Bronchial epithelial cell (primary cell): ENCODE results near the gene NFATC4. TPM values are rescaled to one million over a fixed set of nuclear protein-coding genes. Genes with fewer than 3 reads are reported as not detected.

Experiments
- DNase-seq: peaks from one replicate; pipeline ENCODE4 v3.0.0-alpha.2; 2010; ENCODE audit warnings: low read depth
- FAIRE-seq: peaks from 2 replicates; lab custom pipeline; 2011; peaks lifted over from hg19 to GRCh38; lab: Jason Lieb, UNC
- H3K27me3 ChIP-seq: 2 replicates; pipeline ENCODE4 v1.5.1; 2011; ENCODE audit warnings: low read length; ENCODE audit not compliant: control insufficient read depth, insufficient read depth
- H3K36me3 ChIP-seq: 2 replicates; pipeline ENCODE4 v1.5.1; 2011; ENCODE audit warnings: low read length; ENCODE audit not compliant: control insufficient read depth, insufficient read depth
- H3K4me3 ChIP-seq: 2 replicates; pipeline ENCODE4 v1.5.1; 2011; ENCODE audit warnings: mild to moderate bottlenecking, low read depth, low read length, control low read depth
- CTCF ChIP-seq: IDR thresholded peaks from 2 replicates; pipeline ENCODE4 v1.5.1; 2011; ENCODE audit warnings: mild to moderate bottlenecking, moderate library complexity, low read length, control low read depth, inconsistent platforms; ENCODE audit not compliant: insufficient read depth, severe bottlenecking
- total RNA-seq: library from RNA; depleted of rRNA; stranded (reverse); fragments of >200 nt; gene quantifications from 2 replicates; pipeline ENCODE4 v1.2.1, GENCODE V29; 2014

Gene NFATC4
- total RNA-seq, 1 donor from 2014 or later = 4.7 TPM

- no peaks in the 10 kb centered on the region for H3K36me3 ChIP-seq
- FAIRE-seq = no peak
- TF ChIP-seq CTCF = no peak
Observed at GRCh38 chr14:24398293-24398652, 30.3 kb downstream of the NFATC4 start.

GRCh38 chr14:24398653-24399446 is 30.9 kb downstream of the NFATC4 start, which contains the start of gene NYNRIN:
NYNRIN (plus strand) TSS chr14:24399003; CDS start chr14:24399247, 244 bp downstream.
- FAIRE-seq (no peak), DNase-seq (no peak)
- no peaks in the 10 kb centered on the region for H3K36me3 ChIP-seq
- no peaks in the 10 kb centered on the region for H3K27me3 ChIP-seq
- TF ChIP-seq CTCF = no peak
- H3K4me3 ChIP-seq = peak within 1 kb of the TSS; percentile 43

More at GRCh38 chr14:24398293-24398652, 30.3 kb downstream of the NFATC4 start:
- no peak for DNase-seq
- no peaks in the 10 kb centered on the region for H3K27me3 ChIP-seq
- H3K4me3 ChIP-seq = peak overlapping the region; percentile 43

GRCh38 chr14:24399447-24399822 is 31.5 kb downstream of the NFATC4 start:
- TF ChIP-seq CTCF = no peak
- no peak for FAIRE-seq
- H3K27me3 ChIP-seq = no peaks in the 10 kb centered on the region

GRCh38 chr14:24399999-24400718 is 32.2 kb downstream of the NFATC4 start:
- FAIRE-seq = no peak
- Histone ChIP-seq H3K27me3 (no peaks in the 10 kb centered on the region), H3K4me3 (no peak overlapping the region), H3K36me3 (no peaks in the 10 kb centered on the region)
- DNase-seq = no peak
- TF ChIP-seq CTCF = no peak

More at GRCh38 chr14:24399447-24399822, 31.5 kb downstream of the NFATC4 start:
- Histone ChIP-seq H3K36me3 (no peaks in the 10 kb centered on the region), H3K4me3 (peak overlapping the region; percentile 43)
- DNase-seq = no peak

- DNase-seq (no peak), FAIRE-seq (no peak)
- Histone ChIP-seq H3K27me3 (no peaks in the 10 kb centered on the region), H3K36me3 (peaks cover 2% of the 10 kb centered on the region), H3K4me3 (no peak overlapping the region)
- no peak for TF ChIP-seq CTCF
Observed at GRCh38 chr14:24401810-24402702, 34.1 kb downstream of the NFATC4 start.
